Measurements from ENCODE around the gene TDP1. TPM values are rescaled to one million over a fixed set of nuclear protein-coding genes. Genes with fewer than 3 reads are reported as not detected.

Gene TDP1
- total and polyA plus RNA-seq, 2 of the 13 experiments (the other 11 are each of a cell fraction or from before 2014, with no cell fraction given): 16.4 to 31.2 TPM

- peak; percentile 99 for TF ChIP-seq CEBPB (IDR thresholded peaks at IDR 0.05; ENCODE audit: borderline replicate concordance, low read depth, low read length)
- TF ChIP-seq LCORL (IDR thresholded peaks at IDR 0.05): no peak
- TF ChIP-seq LCORL (CRISPR knock-in tag; IDR thresholded peaks at IDR 0.05): no peak
- TF ChIP-seq CEBPG (CRISPR knock-in tag; IDR thresholded peaks at IDR 0.05): peak; percentile 91
- TF ChIP-seq ZNF580 (CRISPR knock-in tag; IDR thresholded peaks at IDR 0.05; ENCODE audit: borderline replicate concordance, low read depth): no peak
- no peak for TF ChIP-seq RORA (CRISPR knock-in tag; IDR thresholded peaks at IDR 0.05)
- no peak for TF ChIP-seq POGK (CRISPR knock-in tag; conservative IDR thresholded peaks at IDR 0.05)
- no peak for TF ChIP-seq ZNF251 (CRISPR knock-in tag; IDR thresholded peaks at IDR 0.05)
- 0 out of 2 replicates have a peak, but pooled peaks have one; percentile 46 for TF ChIP-seq HNF4G (IDR thresholded peaks at IDR 0.05; ENCODE audit: borderline replicate concordance, low read depth, low read length)
- TF ChIP-seq HNF4G (CRISPR knock-in tag; IDR thresholded peaks at IDR 0.05; ENCODE audit: borderline replicate concordance, low read depth): no peak
- TF ChIP-seq ZNF564 (CRISPR knock-in tag; IDR thresholded peaks at IDR 0.05): no peak
- TF ChIP-seq ZNF670 (CRISPR knock-in tag; IDR thresholded peaks at IDR 0.05; ENCODE audit: borderline replicate concordance): no peak
- TF ChIP-seq NPAS2 (CRISPR knock-in tag; IDR thresholded peaks at IDR 0.05; ENCODE audit: borderline replicate concordance): no peak
- no peak for TF ChIP-seq ZNF562 (CRISPR knock-in tag; IDR thresholded peaks at IDR 0.05; ENCODE audit: borderline replicate concordance)
- TF ChIP-seq ZNF629 (CRISPR knock-in tag; conservative IDR thresholded peaks at IDR 0.05): no peak
- TF ChIP-seq CREB1 (IDR thresholded peaks at IDR 0.05): no peak
- peak; percentile 19; the same call in 1 of the 2 replicates for TF ChIP-seq CREB1 (CRISPR knock-in tag; IDR thresholded peaks at IDR 0.05)
- TF ChIP-seq KAT2B (IDR thresholded peaks at IDR 0.05; ENCODE audit: borderline replicate concordance, low read depth, low read length): no peak
- TF ChIP-seq DZIP1 (CRISPR knock-in tag; IDR thresholded peaks at IDR 0.05): no peak
- TF ChIP-seq ZNF772 (CRISPR knock-in tag; IDR thresholded peaks at IDR 0.05): no peak
- TF ChIP-seq NFE2L2 (IDR thresholded peaks at IDR 0.05; ENCODE audit: low read length): peak; percentile 4; the same call in 1 of the 2 replicates
- peak; percentile 52; the same call in 1 of the 2 replicates for TF ChIP-seq ZNF563 (CRISPR knock-in tag; IDR thresholded peaks at IDR 0.05)
- TF ChIP-seq YEATS2 (CRISPR knock-in tag; IDR thresholded peaks at IDR 0.05; ENCODE audit: borderline replicate concordance): no peak
- peak; percentile 19; the same call in 1 of the 3 replicates for TF ChIP-seq MXI1 (IDR thresholded peaks at IDR 0.05; ENCODE audit: borderline replicate concordance, low read depth, low read length)
- no peak for TF ChIP-seq MAFK (conservative IDR thresholded peaks at IDR 0.05 in 1 of 2, IDR thresholded peaks at IDR 0.05 in 1 of 2; ENCODE audit: low read length in 2 of 2)
- TF ChIP-seq SIX4 (CRISPR knock-in tag; IDR thresholded peaks at IDR 0.05): no peak
- TF ChIP-seq CBX5 (CRISPR knock-in tag; IDR thresholded peaks at IDR 0.05; ENCODE audit: borderline replicate concordance): 0 out of 2 replicates have a peak, but pooled peaks have one; percentile 44
- TF ChIP-seq NBN (conservative IDR thresholded peaks at IDR 0.05): no peak
- TF ChIP-seq ZNF547 (CRISPR knock-in tag; IDR thresholded peaks at IDR 0.05): no peak
These were observed 131.7 kb downstream of the TDP1 start (continued) for GRCh38 chr14:90087433-90087832.

Measured in HepG2 (cell line).